HepG2 (cell line): ENCODE results near the gene SCYL1. TPM values are rescaled to one million over a fixed set of nuclear protein-coding genes. Genes with fewer than 3 reads are reported as not detected.

Source experiments
- ATAC-seq: fragments of 200-7000 bp; cut with Tn5 transposase; 3 replicates; pipeline ENCODE4 v1.9.1; 2020; ENCODE audit warnings: mild to moderate bottlenecking, moderate library complexity
- BruUV-seq: library from RNA; stranded (reverse); fragments of 400-500 nt; replicated peaks from 2 replicates; lab custom pipeline; 2021; lab: Mats Ljungman, UMichigan
- CTCF ChIA-PET: fragments of 300-600 bp; formaldehyde crosslinking; extraction: SDS; loops from one replicate; lab custom pipeline; 2021; ENCODE audit warnings: low total read pairs, inconsistent platforms, low intra/inter-chr PET ratio; lab: Yijun Ruan, JAX
- POLR2A ChIA-PET: fragments of 350-600 bp; sonication (Branson Sonifier 250); formaldehyde crosslinking; loops from one replicate; lab custom pipeline; 2020; ENCODE audit warnings: antibody characterized with exemption, inconsistent platforms; lab: Yijun Ruan, JAX
- DNase-seq: peaks from one replicate; pipeline ENCODE4 v3.0.0-alpha.2; 2015; ENCODE audit warnings: low spot score
- FAIRE-seq: peaks from 3 replicates; lab custom pipeline; 2011; peaks lifted over from hg19 to GRCh38; lab: Jason Lieb, UNC
- H2AFZ ChIP-seq: one replicate; pipeline ENCODE4 v1.6.1; 2011; ENCODE audit warnings: low read length, inconsistent platforms
- H3K27ac ChIP-seq: fragments of 300-600 bp; 3 replicates; pipeline ENCODE4 v1.8.0; 2011; ENCODE audit warnings: mixed run types, mild to moderate bottlenecking, mixed read lengths, low read length, inconsistent platforms; ENCODE audit not compliant: insufficient read depth; ENCODE audit errors: extremely low read length
- H3K27me3 ChIP-seq, 2 experiments: fragments of 200-600 bp in 1 of 2; 2 replicates in 1 of 2; 3 replicates in 1 of 2; pipeline versions ENCODE4 v1.6.0 to v1.8.0; 2011; ENCODE audit warnings: low read length in 2 of 2, mild to moderate bottlenecking in 2 of 2, moderate library complexity in 2 of 2, inconsistent platforms in 1 of 2; ENCODE audit not compliant: insufficient read depth in 2 of 2, control insufficient read depth in 1 of 2
- H3K36me3 ChIP-seq, 2 experiments: fragments of 200-600 bp in 1 of 2; replicated peaks in 1 of 2; 2 replicates in 1 of 2; 3 replicates in 1 of 2; pipeline versions ENCODE4 v1.5.1 to v1.8.0; 2011; ENCODE audit warnings: low read length in 2 of 2, inconsistent platforms in 1 of 2; ENCODE audit not compliant: insufficient read depth in 2 of 2, control insufficient read depth in 1 of 2
- H3K4me1 ChIP-seq: 2 replicates; pipeline ENCODE4 v1.5.1; 2012; ENCODE audit warnings: low read length, inconsistent platforms; ENCODE audit not compliant: insufficient read depth
- H3K4me2 ChIP-seq: 2 replicates; pipeline ENCODE4 v1.6.0; 2011; ENCODE audit warnings: low read depth, low read length, inconsistent platforms
- H3K4me3 ChIP-seq, 3 experiments: fragments of 200-600 bp in 1 of 3; sonication (generic), shearing (Covaris generic) in 1 of 3; replicated peaks in 1 of 3; 2 replicates each; pipeline ENCODE4 v1.5.1; 2011 to 2016; ENCODE audit warnings: low read length in 3 of 3, inconsistent platforms in 2 of 3, low read depth in 2 of 3, mild to moderate bottlenecking in 2 of 3, control low read depth in 1 of 3, mixed read lengths in 1 of 3; ENCODE audit not compliant: insufficient read depth in 1 of 3
- H3K79me2 ChIP-seq: one replicate; pipeline ENCODE4 v1.6.1; 2011; ENCODE audit warnings: low read length, inconsistent platforms; ENCODE audit not compliant: insufficient read depth
- H3K9ac ChIP-seq: 2 replicates; pipeline ENCODE4 v1.6.0; 2011; ENCODE audit warnings: mild to moderate bottlenecking, low read depth, low read length, inconsistent platforms; ENCODE audit not compliant: insufficient read depth
- H3K9me3 ChIP-seq: 2 replicates; pipeline ENCODE4 v1.5.1; 2012; ENCODE audit warnings: mild to moderate bottlenecking, low read length
- H4K20me1 ChIP-seq: 2 replicates; pipeline ENCODE4 v1.6.0; 2011; ENCODE audit warnings: inconsistent platforms, mild to moderate bottlenecking, low read length, moderate library complexity; ENCODE audit not compliant: insufficient read depth
- ARID5B ChIP-seq: IDR thresholded peaks from 2 replicates; pipeline ENCODE4 v1.4.0; 2020; ENCODE audit warnings: mild to moderate bottlenecking, missing genetic modification reagents
- EP300 ChIP-seq, 3 experiments: sonication (generic) in 1 of 3; formaldehyde crosslinking in 1 of 3; IDR thresholded peaks; 2 replicates each; pipeline versions ENCODE4 v1.5.1 to v1.6.1; 2011 to 2020; ENCODE audit warnings: low read depth in 2 of 3, low read length in 2 of 3, borderline replicate concordance in 1 of 3, improper control_type of control experiment in 1 of 3, mild to moderate bottlenecking in 1 of 3, missing genetic modification reagents in 1 of 3, moderate library complexity in 1 of 3
- HNRNPL ChIP-seq: fragments of 200-400 bp; formaldehyde crosslinking; IDR thresholded peaks from 2 replicates; pipeline ENCODE4 v1.6.1; 2017; ENCODE audit warnings: mild to moderate bottlenecking, low read depth, low read length
- NR2F6 ChIP-seq, 2 experiments: IDR thresholded peaks; 2 replicates each; pipeline ENCODE4 v1.6.1; 2016; ENCODE audit warnings: antibody characterized with exemption in 1 of 2, mild to moderate bottlenecking in 1 of 2
- PCBP1 ChIP-seq: fragments of 200-400 bp; formaldehyde crosslinking; IDR thresholded peaks from 2 replicates; pipeline ENCODE4 v1.6.1; 2017; ENCODE audit warnings: mild to moderate bottlenecking, low read depth, low read length, borderline replicate concordance
- PCBP2 ChIP-seq: fragments of 200-400 bp; formaldehyde crosslinking; optimal IDR thresholded peaks from 2 replicates; pipeline ENCODE3; 2018; ENCODE audit warnings: low read length, low read depth; ENCODE audit not compliant: poor library complexity, severe bottlenecking
- TFAP4 ChIP-seq: sonication (generic); IDR thresholded peaks from 2 replicates; pipeline ENCODE4 v1.6.1; 2016; ENCODE audit warnings: low read depth, borderline replicate concordance
- THAP9 ChIP-seq: sonication (generic); formaldehyde crosslinking; IDR thresholded peaks from 2 replicates; pipeline ENCODE4; 2020; ENCODE audit warnings: missing genetic modification reagents, mild to moderate bottlenecking, borderline replicate concordance
- XRCC5 ChIP-seq: fragments of 200-400 bp; formaldehyde crosslinking; optimal IDR thresholded peaks from 2 replicates; pipeline ENCODE3; 2017; ENCODE audit warnings: mild to moderate bottlenecking, low read length
- YEATS2 ChIP-seq: sonication (generic); formaldehyde crosslinking; IDR thresholded peaks from 2 replicates; pipeline ENCODE4 v1.4.0; 2020; ENCODE audit warnings: missing genetic modification reagents, borderline replicate concordance
- ZFX ChIP-seq: sonication (generic); formaldehyde crosslinking; IDR thresholded peaks from 2 replicates; pipeline ENCODE4 v1.4.0; 2020; ENCODE audit warnings: mild to moderate bottlenecking, low read depth, missing genetic modification reagents, moderate library complexity
- ZNF644 ChIP-seq: IDR thresholded peaks from 2 replicates; pipeline ENCODE4 v1.6.1; 2016; ENCODE audit warnings: low read depth
- WGBS: methylation state at CpG from one replicate; pipeline ENCODE4 v1.1.6; 2017; ENCODE audit warnings: low lambda C conversion rate; 5-methylcytosine and 5-hydroxymethylcytosine counted together
- in situ Hi-C: cut with HindIII; loops from 2 replicates; pipeline ENCODE4 v1.10.0; 2017; ENCODE audit warnings: low pct_unique_long_range_greater_than_20kb; ENCODE audit not compliant: extremely low pct_ligation_motif_present
- intact Hi-C: fragments of 100-400 bp; cut with micrococcal nuclease; formaldehyde crosslinking; loops from one replicate; pipeline ENCODE4 v1.10.0; 2022; ENCODE audit not compliant: unreplicated experiment
- polyA plus RNA-seq, 8 experiments: library from polyadenylated mRNA; depleted of rRNA in 3 of 8; stranded (reverse) in 7 of 8; unstranded in 1 of 8; fragments of >200 nt; fragmentation: Illumina TruSeq in 4 of 8; extraction: Trizol in 4 of 8; gene quantifications; 2 replicates each; pipeline versions ENCODE4 v1.2.1 to v1.2.3, GENCODE V29; 2011 to 2016; ENCODE audit warnings: low read depth in 4 of 8, missing spikeins in 1 of 8, mixed read lengths in 1 of 8; ENCODE audit not compliant: insufficient read depth in 1 of 8
- total RNA-seq, 5 experiments: library from RNA; depleted of rRNA; stranded (reverse); fragments of >200 nt; fragmentation: Illumina TruSeq; extraction: Trizol; gene quantifications; 2 replicates each; pipeline ENCODE4 v1.2.3, GENCODE V29; 2016; ENCODE audit warnings: low read depth in 1 of 5

SCYL1 gene
- total and polyA plus RNA-seq, 2 of the 13 experiments (the other 11 are each of a cell fraction or from before 2014, with no cell fraction given) = 65.9 to 103 TPM

- peak; percentile 49 for DNase-seq
- POLR2A ChIA-PET = interaction anchor here (0.6 to 2.1 kb wide), 13 partner anchors 9 to 535 kb away, joined by 3 to 11 read pairs (median 4); partner anchors contain the start of genes MAP3K11 and PCNX3
- no peak for FAIRE-seq
- peak; percentile 56; the same call in 1 of the 2 replicates for TF ChIP-seq TFAP4
- peak; percentile 21 for TF ChIP-seq PCBP2
- TF ChIP-seq HNRNPL = peak; percentile 99
- TF ChIP-seq THAP9 (CRISPR knock-in tag) = 0 out of 2 replicates have a peak, but pooled peaks have one; percentile 15
- peak; percentile 29; the same call in 1 of the 2 replicates for TF ChIP-seq YEATS2
- TF ChIP-seq ARID5B (CRISPR knock-in tag) = 0 out of 2 replicates have a peak, but pooled peaks have one; percentile 17
- TF ChIP-seq XRCC5 = peak; percentile 24
- no peak for TF ChIP-seq ZNF644 (CRISPR knock-in tag)
- TF ChIP-seq ZFX (CRISPR knock-in tag) = peak; percentile 40; the same call in 1 of the 2 replicates
- TF ChIP-seq PCBP1 = 0 out of 2 replicates have a peak, but pooled peaks have one; percentile 66
- TF ChIP-seq EP300 (IDR thresholded peaks at IDR 0.05; ENCODE audit: low read depth in 2 of 2, low read length in 2 of 2) = 0 out of 4 replicates have a peak, but pooled peaks of 1 of the 2 experiments have one; percentile 2
- TF ChIP-seq EP300 (CRISPR knock-in tag; IDR thresholded peaks at IDR 0.05; ENCODE audit: borderline replicate concordance) = no peak
- TF ChIP-seq NR2F6 (IDR thresholded peaks at IDR 0.05) = peak; percentile 38; the same call in 1 of the 2 replicates
- TF ChIP-seq NR2F6 (CRISPR knock-in tag; IDR thresholded peaks at IDR 0.05) = peak; percentile 62
Observed at GRCh38 chr11:65576867-65577755, 52.2 kb downstream of the SCYL1 start.

More at GRCh38 chr11:65576867-65577755, 52.2 kb downstream of the SCYL1 start:
- peaks cover 2 to 9% of the 10 kb centered on the region in 2 experiments; a peak in 2 of 5 replicates for H3K36me3 ChIP-seq
- H4K20me1 ChIP-seq = no peaks in the 10 kb centered on the region
- no peaks in the 10 kb centered on the region for H3K27me3 ChIP-seq
- H3K4me2 ChIP-seq = peak overlapping the region; percentile 89
- no TSS peak for BruUV-seq
- CTCF ChIA-PET = no interaction called here
- peak overlapping the region; percentile 71 for H3K9ac ChIP-seq
- ATAC-seq = peak; percentile 71
- no peaks in the 10 kb centered on the region for H3K9me3 ChIP-seq
- 21% methylated on average over 7 of the region's 18 CpGs for WGBS
- peak overlapping the region; percentile 69 to 77 (median 73) for H3K4me3 ChIP-seq
- in situ Hi-C loops (loop anchor here (5.0 kb wide), 1 partner anchor 35 kb away; the partner anchor contains the start of gene MAP3K11), intact Hi-C loops (no loop called here)
- no peak overlapping the region for H2AFZ ChIP-seq
- peaks cover 1% of the 10 kb centered on the region for H3K79me2 ChIP-seq
- peaks cover 42% of the 10 kb centered on the region for H3K4me1 ChIP-seq
- H3K27ac ChIP-seq = no peak overlapping the region
